Suprapubic skin (tissue), 4 donors: ENCODE results near the gene SH3BGRL2.

Experiments used
- POLR2A ChIP-seq, 2 donors: fragments of 450-650 bp; IDR thresholded peaks; one replicate each; pipeline ENCODE4 v1.6.1; 2017; ENCODE audit warnings: antibody characterized with exemption in 2 of 2, mild to moderate bottlenecking in 2 of 2, moderate library complexity in 2 of 2
- POLR2AphosphoS5 ChIP-seq, 3 donors: sonication (generic); formaldehyde crosslinking; IDR thresholded peaks; one replicate each; pipeline ENCODE4 v1.6.1; 2017; ENCODE audit warnings: antibody characterized with exemption in 3 of 3
- TF ChIP-seq, protein P1 (sequence below), 2 donors: fragments of 200-600 bp in 1 of 2; fragments of 450-650 bp in 1 of 2; sonication (generic) in 1 of 2; IDR thresholded peaks; one replicate each; pipeline ENCODE4 v1.5.1; 2016 to 2019; ENCODE audit warnings: antibody characterized with exemption in 2 of 2, mild to moderate bottlenecking in 1 of 2, moderate library complexity in 1 of 2

DNA sequence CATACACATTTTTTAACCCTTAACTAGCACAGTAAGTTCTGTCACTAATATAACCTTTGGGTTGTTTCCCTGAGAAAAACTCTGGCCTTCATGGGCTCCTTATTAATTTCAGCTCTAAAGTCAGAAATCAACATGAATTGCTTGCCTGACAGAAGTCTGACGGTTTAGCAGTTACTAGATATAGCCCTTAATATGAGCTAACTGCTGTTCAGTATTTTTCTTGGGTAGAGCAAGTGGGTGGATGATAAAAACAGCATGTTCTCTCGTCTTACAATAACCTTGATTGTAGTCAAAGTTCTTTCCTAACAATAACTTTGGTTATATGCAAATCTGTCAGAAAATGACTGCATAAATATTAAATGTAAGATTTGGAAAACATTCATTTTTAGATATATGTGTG lies 81.0 kb downstream of the SH3BGRL2 start:
- TF ChIP-seq, protein P1, sequence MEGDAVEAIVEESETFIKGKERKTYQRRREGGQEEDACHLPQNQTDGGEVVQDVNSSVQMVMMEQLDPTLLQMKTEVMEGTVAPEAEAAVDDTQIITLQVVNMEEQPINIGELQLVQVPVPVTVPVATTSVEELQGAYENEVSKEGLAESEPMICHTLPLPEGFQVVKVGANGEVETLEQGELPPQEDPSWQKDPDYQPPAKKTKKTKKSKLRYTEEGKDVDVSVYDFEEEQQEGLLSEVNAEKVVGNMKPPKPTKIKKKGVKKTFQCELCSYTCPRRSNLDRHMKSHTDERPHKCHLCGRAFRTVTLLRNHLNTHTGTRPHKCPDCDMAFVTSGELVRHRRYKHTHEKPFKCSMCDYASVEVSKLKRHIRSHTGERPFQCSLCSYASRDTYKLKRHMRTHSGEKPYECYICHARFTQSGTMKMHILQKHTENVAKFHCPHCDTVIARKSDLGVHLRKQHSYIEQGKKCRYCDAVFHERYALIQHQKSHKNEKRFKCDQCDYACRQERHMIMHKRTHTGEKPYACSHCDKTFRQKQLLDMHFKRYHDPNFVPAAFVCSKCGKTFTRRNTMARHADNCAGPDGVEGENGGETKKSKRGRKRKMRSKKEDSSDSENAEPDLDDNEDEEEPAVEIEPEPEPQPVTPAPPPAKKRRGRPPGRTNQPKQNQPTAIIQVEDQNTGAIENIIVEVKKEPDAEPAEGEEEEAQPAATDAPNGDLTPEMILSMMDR (IDR thresholded peaks at IDR 0.05) = no peak
- TF ChIP-seq POLR2AphosphoS5 (IDR thresholded peaks at IDR 0.05) (no peak), POLR2A (IDR thresholded peaks at IDR 0.05) (no peak)
